Mammary epithelial cell (primary cell): ENCODE data around the gene MATK.

Experiments
- CTCF ChIP-seq, 2 donors: IDR thresholded peaks in 1 of 2; conservative IDR thresholded peaks in 1 of 2; 2 replicates each; pipeline ENCODE4 v1.5.1; 2011 to 2012; ENCODE audit warnings: inconsistent platforms in 2 of 2, low read length in 2 of 2, mild to moderate bottlenecking in 2 of 2, control low read depth in 1 of 2, low read depth in 1 of 2; ENCODE audit not compliant: insufficient read depth in 1 of 2; ENCODE audit errors: extremely low read depth in 1 of 2
- EZH2 ChIP-seq: IDR thresholded peaks from 2 replicates; pipeline ENCODE4 v1.6.1; 2012; ENCODE audit warnings: low read length, inconsistent platforms, borderline replicate concordance

GRCh38 chr19:3782330-3782729, 3.9 kb downstream of the MATK start:
- TF ChIP-seq CTCF (conservative IDR thresholded peaks at IDR 0.05 in 1 of 2, IDR thresholded peaks at IDR 0.05 in 1 of 2; ENCODE audit: extremely low read depth in 1 of 2, insufficient read depth in 1 of 2, low read depth in 1 of 2, low read length in 2 of 2) (no peak), EZH2 (no peak)
